PC-9 (cell line): Measurements from ENCODE around the gene ALG12. TPM values are rescaled to one million over a fixed set of nuclear protein-coding genes. Genes with fewer than 3 reads are reported as not detected.

Experiments
- BruUV-seq: library from RNA; stranded (reverse); fragments of 400-500 nt; replicated peaks from 2 replicates; lab custom pipeline; 2021; lab: Mats Ljungman, UMichigan
- CTCF ChIA-PET: fragments of 300-600 bp; sonication (Branson Sonifier 250); formaldehyde crosslinking; loops from one replicate; lab custom pipeline; 2022; ENCODE audit warnings: antibody characterized with exemption; lab: Charles Lee
- POLR2A ChIA-PET: fragments of 300-600 bp; sonication (Branson Sonifier 250); formaldehyde crosslinking; loops from one replicate; lab custom pipeline; 2022; ENCODE audit warnings: antibody characterized with exemption; ENCODE audit not compliant: unreplicated experiment; lab: Charles Lee
- DNase-seq, 2 experiments: peaks; one replicate each; pipeline versions ENCODE4 v3.0.0 to v3.0.0-alpha.2; 2015 to 2022; ENCODE audit warnings: mixed read lengths in 1 of 2
- H2AFZ ChIP-seq: fragments of 200-600 bp; sonication (generic); 2 replicates; pipeline ENCODE4 v1.8.1; 2017; ENCODE audit warnings: antibody characterized with exemption
- H3F3A ChIP-seq: fragments of 200-600 bp; sonication (generic); 2 replicates; pipeline ENCODE4 v1.8.1; 2017; ENCODE audit warnings: antibody characterized with exemption, mild to moderate bottlenecking, low read depth; ENCODE audit not compliant: insufficient read depth
- H3K27ac ChIP-seq: fragments of 200-600 bp; sonication (generic); 2 replicates; pipeline ENCODE4 v1.6.1; 2016; ENCODE audit warnings: mixed run types
- H3K27me3 ChIP-seq: fragments of 200-600 bp; sonication (generic); 2 replicates; pipeline ENCODE4 v1.6.1; 2016; ENCODE audit warnings: low read depth, mixed run types; ENCODE audit not compliant: insufficient read depth
- H3K36me3 ChIP-seq: fragments of 200-600 bp; sonication (generic); 2 replicates; pipeline ENCODE4 v1.6.1; 2016; ENCODE audit warnings: low read depth, mixed run types
- H3K4me1 ChIP-seq: fragments of 200-600 bp; sonication (generic); replicated peaks from 2 replicates; pipeline ENCODE4 v1.6.1; 2016; ENCODE audit warnings: mixed run types; ENCODE audit not compliant: insufficient read depth
- H3K4me2 ChIP-seq: fragments of 200-600 bp; sonication (generic); 2 replicates; pipeline ENCODE4 v1.6.1; 2017; ENCODE audit warnings: mixed run types
- H3K4me3 ChIP-seq: fragments of 200-600 bp; sonication (generic); 2 replicates; pipeline ENCODE4 v1.6.1; 2016; ENCODE audit warnings: mixed run types
- H3K79me2 ChIP-seq: fragments of 200-600 bp; sonication (generic); 2 replicates; pipeline ENCODE4 v1.6.1; 2017; ENCODE audit warnings: low read depth, mixed run types
- H3K9me2 ChIP-seq: fragments of 200-600 bp; sonication (generic); 2 replicates; pipeline ENCODE4 v1.8.1; 2017; ENCODE audit warnings: mild to moderate bottlenecking; ENCODE audit not compliant: insufficient read depth
- H3K9me3 ChIP-seq: fragments of 200-600 bp; sonication (generic); 2 replicates; pipeline ENCODE4 v1.8.1; 2016; ENCODE audit warnings: low read depth; ENCODE audit not compliant: insufficient read depth
- H4K20me1 ChIP-seq: fragments of 200-600 bp; sonication (generic); 2 replicates; pipeline ENCODE4 v1.8.1; 2017; ENCODE audit not compliant: insufficient read depth
- CTCF ChIP-seq: fragments of 200-600 bp; sonication (generic); conservative IDR thresholded peaks from 2 replicates; pipeline ENCODE4 v1.6.1; 2017; ENCODE audit warnings: mixed run types, antibody characterized with exemption, mild to moderate bottlenecking, moderate library complexity
- EZH2 ChIP-seq: fragments of 200-600 bp; sonication (generic); IDR thresholded peaks from 2 replicates; pipeline ENCODE4 v1.8.0; 2017; ENCODE audit warnings: antibody characterized with exemption, low read depth
- intact Hi-C: fragments of 100-400 bp; cut with micrococcal nuclease; formaldehyde crosslinking; loops from one replicate; pipeline ENCODE4 v1.10.0; 2022; ENCODE audit not compliant: unreplicated experiment
- total RNA-seq: library from RNA; stranded (reverse); gene quantifications from 2 replicates; pipeline ENCODE4 v1.2.3, GENCODE V29; 2021

The ALG12 gene
- total RNA-seq, 1 experiment from 2014 or later, result 16.8 TPM

- POLR2A ChIA-PET, result interaction anchor here (0.6 kb wide), 1 partner anchor 15 kb away, joined by 5 read pairs; no protein-coding TSS in a partner anchor
These were observed 37.6 kb upstream of the ALG12 start for GRCh38 chr22:49955581-49956417.

GRCh38 chr22:49954991-49955580 is 36.8 kb upstream of the ALG12 start:
- CTCF ChIA-PET, result interaction anchor here (0.6 kb wide), 1 partner anchor 73 kb away, joined by 4 read pairs; no protein-coding TSS in a partner anchor

More at GRCh38 chr22:49955581-49956417, 37.6 kb upstream of the ALG12 start:
- Histone ChIP-seq H3K9me3 (no peaks in the 10 kb centered on the region), H3K27me3 (no peaks in the 10 kb centered on the region), H2AFZ (no peak overlapping the region), H3K4me2 (no peak overlapping the region), H3K4me1 (peaks cover 39% of the 10 kb centered on the region), H3K4me3 (no peak overlapping the region), H3F3A (peaks cover 31% of the 10 kb centered on the region), H3K79me2 (peaks cover 6% of the 10 kb centered on the region; the same call in 1 of the 2 replicates), H4K20me1 (no peaks in the 10 kb centered on the region), H3K36me3 (no peaks in the 10 kb centered on the region), H3K9me2 (no peaks in the 10 kb centered on the region), H3K27ac (no peak overlapping the region)
- no TSS peak for BruUV-seq
- DNase-seq, result no peak
- intact Hi-C loops, result no loop called here
- CTCF ChIA-PET, result interaction anchor here (0.6 kb wide), 1 partner anchor 72 kb away, joined by 4 read pairs; no protein-coding TSS in a partner anchor
- no peak for TF ChIP-seq EZH2
- no peak for TF ChIP-seq CTCF

More at GRCh38 chr22:49954991-49955580, 36.8 kb upstream of the ALG12 start:
- Histone ChIP-seq H3K9me2 (no peaks in the 10 kb centered on the region), H3F3A (peaks cover 31% of the 10 kb centered on the region), H3K9me3 (no peaks in the 10 kb centered on the region), H3K27me3 (no peaks in the 10 kb centered on the region), H3K79me2 (0 out of 2 replicates have a peak, but pooled peaks cover 6% of the 10 kb centered on the region), H3K36me3 (no peaks in the 10 kb centered on the region), H4K20me1 (no peaks in the 10 kb centered on the region), H3K4me3 (no peak overlapping the region), H2AFZ (no peak overlapping the region), H3K27ac (no peak overlapping the region), H3K4me1 (peaks cover 43% of the 10 kb centered on the region), H3K4me2 (no peak overlapping the region)
- POLR2A ChIA-PET, result interaction anchor here (0.6 kb wide), 2 partner anchors 16 to 24 kb away, joined by 4 to 5 read pairs; no protein-coding TSS in a partner anchor
- intact Hi-C loops, result no loop called here
- BruUV-seq, result no TSS peak
- no peak for TF ChIP-seq CTCF
- TF ChIP-seq EZH2, result no peak
- DNase-seq, result no peak
